K562 treated with DMSO at 1 percent for 12 hours (cell line): ENCODE measurements around the gene ZNF74. TPM values are rescaled to one million over a fixed set of nuclear protein-coding genes. Genes with fewer than 3 reads are reported as not detected.

Source experiments
- total RNA-seq: library from RNA; unstranded; fragments of 300-600 nt; gene quantifications from 2 replicates; pipeline ENCODE4 v1.2.3, GENCODE V29; 2022; ENCODE audit not compliant: insufficient read depth

The ZNF74 gene
- total RNA-seq = 28.2 and 47.8 TPM in 2 replicates

DNA sequence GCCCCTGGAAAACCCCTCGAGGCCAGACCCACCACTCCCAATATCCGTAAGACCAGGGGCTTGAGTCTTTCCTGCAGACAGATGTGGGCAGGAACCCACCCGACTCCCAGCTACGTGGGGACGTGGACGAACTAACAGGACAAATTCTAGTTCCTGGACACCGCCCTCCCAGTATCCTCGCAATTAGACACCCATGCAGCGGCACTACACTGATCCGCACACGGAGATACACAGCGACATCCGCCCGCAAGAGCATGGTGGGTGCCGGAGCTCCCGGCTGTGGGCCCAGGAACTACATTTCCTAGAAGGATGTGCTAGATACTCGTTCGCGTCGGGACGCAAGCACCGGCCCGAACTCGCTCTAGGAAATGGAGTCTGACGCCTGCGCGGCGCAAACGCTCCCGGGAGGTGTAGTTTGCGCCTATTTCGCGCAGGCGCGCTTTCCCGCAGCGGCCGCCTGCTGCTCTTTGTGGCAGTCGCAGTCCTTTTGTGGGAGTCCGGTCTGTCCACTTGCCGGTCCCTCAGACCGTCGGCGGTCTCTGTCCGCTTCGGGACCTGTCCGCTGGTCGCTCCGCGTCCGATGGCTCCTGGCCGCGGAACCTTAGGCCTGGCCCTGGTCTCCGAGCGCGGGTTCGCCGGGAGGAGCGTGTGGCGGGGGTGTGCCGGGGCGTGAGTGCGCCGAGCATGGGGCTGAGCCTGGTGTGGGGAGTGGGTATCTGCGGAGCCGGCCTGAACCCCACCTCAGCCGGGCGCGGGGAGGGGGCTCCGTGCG is at the start of gene ZNF74:
Gene ZNF74, plus strand, starts transcription at position 447 of the 772 bp plus-strand sequence. CDS start 478 bp downstream, outside the sequence.

DNA sequence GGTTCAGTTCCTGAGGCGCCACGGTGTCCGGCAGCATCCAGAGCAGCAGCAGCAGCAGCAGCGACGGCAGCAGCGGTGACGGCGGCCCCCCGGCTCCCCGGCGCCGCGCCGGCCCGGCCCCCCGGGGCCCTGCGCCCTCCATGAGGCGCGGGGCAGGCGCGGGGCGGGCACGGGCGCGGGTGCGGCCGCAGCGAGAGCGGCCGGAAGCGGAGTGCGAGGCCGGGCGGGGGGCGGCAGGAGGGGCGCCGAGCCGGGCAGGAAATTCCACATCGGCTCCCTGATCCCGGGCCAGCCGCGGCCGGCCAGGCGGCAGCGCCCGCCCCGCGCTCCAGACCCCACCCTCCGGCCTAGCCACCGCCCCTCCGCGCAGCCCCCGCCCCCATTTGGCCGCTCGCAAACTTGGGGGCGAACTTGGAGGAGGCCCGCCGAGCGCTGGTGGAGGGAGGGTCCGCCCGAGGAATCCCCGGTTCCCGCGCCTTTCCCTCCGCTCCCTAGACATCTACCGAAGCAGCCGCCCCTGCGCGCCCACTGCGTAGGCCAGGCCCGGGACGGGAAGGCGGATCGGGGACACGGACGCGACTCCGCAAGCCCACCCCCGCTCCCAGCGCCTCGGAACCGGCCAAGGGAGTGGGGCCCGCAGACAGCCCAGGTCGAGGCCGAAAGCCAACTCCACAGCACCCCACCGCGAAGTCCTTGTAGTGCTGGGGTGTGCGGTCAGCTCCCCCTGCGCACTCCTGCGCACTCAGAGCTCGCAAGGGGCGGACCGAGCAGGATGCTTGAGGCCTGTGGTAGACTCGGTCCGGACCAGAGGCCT is 43.9 kb downstream of the ZNF74 start, which contains the start of gene SCARF2:
Gene SCARF2, minus strand, starts transcription at position 213 of the 814 bp plus-strand sequence. Its CDS starts 71 bp downstream, at position 142.

Other genes starting within 250 kb of the ZNF74 start
- not detected in 2 replicates for gene CCDC188, start 243.1 kb upstream of the ZNF74 start, total RNA-seq
- gene RTN4R, start 125.8 kb upstream of the ZNF74 start, total RNA-seq = 6.6 and 12.2 TPM in 2 replicates
- gene DGCR6L, start 74.1 kb upstream of the ZNF74 start, total RNA-seq = 276 and 390 TPM in 2 replicates
- gene SCARF2, start 43.7 kb downstream of the ZNF74 start, total RNA-seq = 5.5 and 6.5 TPM in 2 replicates
- gene KLHL22, start 101.6 kb downstream of the ZNF74 start, total RNA-seq = 30.6 and 47.1 TPM in 2 replicates
- 195 and 320 TPM in 2 replicates for gene MED15, start 113.5 kb downstream of the ZNF74 start, total RNA-seq